Activated T-helper 1 cell treated with anti-CD3 and anti-CD28 coated beads, Interleukin-12 subunit alpha, Interleukin-12 subunit beta, Interleukin-2, Interleukin-4 antibody, amounts not matched to agents 30 ng/mL and 10 ng/mL and 1 ng/mL, durations not matched to agents 14 hours and 24 hours and 36 hours (primary cell): Measurements from ENCODE around the gene TARS2. TPM values are rescaled to one million over a fixed set of nuclear protein-coding genes. Genes with fewer than 3 reads are reported as not detected.

Source experiments
- DNase-seq: peaks from one replicate; pipeline ENCODE4 v3.0.0; 2021; ENCODE audit warnings: low spot score
- H3K27ac Mint-ChIP-seq: one replicate; pipeline ENCODE4 v1.8.0; 2021; ENCODE audit warnings: mild to moderate bottlenecking, mixed read lengths
- H3K27me3 Mint-ChIP-seq: one replicate; pipeline ENCODE4 v1.8.0; 2022; ENCODE audit warnings: mild to moderate bottlenecking, moderate library complexity, mixed read lengths; ENCODE audit not compliant: insufficient read depth
- H3K36me3 Mint-ChIP-seq: one replicate; pipeline ENCODE4 v1.8.0; 2021; ENCODE audit warnings: low read depth, mixed read lengths
- H3K4me1 Mint-ChIP-seq: one replicate; pipeline ENCODE4 v1.8.0; 2021; ENCODE audit warnings: low read depth, mixed read lengths
- H3K4me3 Mint-ChIP-seq: one replicate; pipeline ENCODE4 v1.8.0; 2021; ENCODE audit warnings: mild to moderate bottlenecking, moderate library complexity, mixed read lengths
- H3K9me3 Mint-ChIP-seq: one replicate; pipeline ENCODE4 v1.8.0; 2021; ENCODE audit warnings: mixed read lengths
- intact Hi-C: fragments of 100-400 bp; cut with micrococcal nuclease; formaldehyde crosslinking; loops from one replicate; pipeline ENCODE4 v1.15.1; 2024
- total RNA-seq: library from RNA; stranded (reverse); gene quantifications from 2 replicates; pipeline ENCODE4 v1.2.3, GENCODE V29; 2022

TARS2 gene
- total RNA-seq, 1 donor from 2014 or later = 77.4 TPM

- Mint-ChIP-seq H3K4me3 (peak overlapping the region; percentile 83), H3K36me3 (peaks cover 3% of the 10 kb centered on the region), H3K4me1 (peaks cover 34% of the 10 kb centered on the region), H3K27ac (peak overlapping the region; percentile 62), H3K27me3 (peaks cover 20% of the 10 kb centered on the region), H3K9me3 (no peaks in the 10 kb centered on the region)
- DNase-seq = no peak
- intact Hi-C loops = loop anchor here (2.0 kb wide), 1 partner anchor 35 kb away; the partner anchor contains the start of gene FALEC
Observed at GRCh38 chr1:150549496-150550221, 62.4 kb downstream of the TARS2 start.

- intact Hi-C loops = no loop called here
- H3K4me1 Mint-ChIP-seq = peaks cover 34% of the 10 kb centered on the region
Observed at GRCh38 chr1:150550222-150551050, 63.2 kb downstream of the TARS2 start.

GRCh38 chr1:150551051-150551783, 64.0 kb downstream of the TARS2 start:
- peaks cover 14% of the 10 kb centered on the region for H3K27me3 Mint-ChIP-seq
- peaks cover 34% of the 10 kb centered on the region for H3K4me1 Mint-ChIP-seq
- no peaks in the 10 kb centered on the region for H3K9me3 Mint-ChIP-seq
- intact Hi-C loops = no loop called here
- DNase-seq = no peak
- H3K27ac Mint-ChIP-seq = peak overlapping the region; percentile 68
- H3K4me3 Mint-ChIP-seq = no peak overlapping the region
- peaks cover 7% of the 10 kb centered on the region for H3K36me3 Mint-ChIP-seq

More at GRCh38 chr1:150550222-150551050, 63.2 kb downstream of the TARS2 start:
- Mint-ChIP-seq H3K4me3 (peak overlapping the region; percentile 83), H3K27me3 (peaks cover 17% of the 10 kb centered on the region), H3K9me3 (no peaks in the 10 kb centered on the region), H3K27ac (no peak overlapping the region), H3K36me3 (peaks cover 4% of the 10 kb centered on the region)
- no peak for DNase-seq

GRCh38 chr1:150551784-150552127, 64.5 kb downstream of the TARS2 start:
- Mint-ChIP-seq H3K36me3 (peaks cover 7% of the 10 kb centered on the region), H3K9me3 (no peaks in the 10 kb centered on the region), H3K4me3 (no peak overlapping the region), H3K4me1 (peaks cover 34% of the 10 kb centered on the region), H3K27me3 (peaks cover 12% of the 10 kb centered on the region), H3K27ac (no peak overlapping the region)
- no peak for DNase-seq
- intact Hi-C loops = no loop called here

- Mint-ChIP-seq H3K4me1 (peaks cover 34% of the 10 kb centered on the region), H3K4me3 (peak overlapping the region; percentile 10), H3K36me3 (peaks cover 7% of the 10 kb centered on the region), H3K27ac (peak overlapping the region; percentile 6), H3K27me3 (peaks cover 12% of the 10 kb centered on the region), H3K9me3 (no peaks in the 10 kb centered on the region)
- intact Hi-C loops = no loop called here
- no peak for DNase-seq
Observed at GRCh38 chr1:150552128-150552910, 65.1 kb downstream of the TARS2 start.

- Mint-ChIP-seq H3K9me3 (no peaks in the 10 kb centered on the region), H3K27me3 (peaks cover 12% of the 10 kb centered on the region), H3K27ac (no peak overlapping the region), H3K36me3 (peaks cover 7% of the 10 kb centered on the region), H3K4me1 (peaks cover 34% of the 10 kb centered on the region), H3K4me3 (no peak overlapping the region)
- intact Hi-C loops = no loop called here
- no peak for DNase-seq
Observed at GRCh38 chr1:150552911-150553289, 65.7 kb downstream of the TARS2 start.

- Mint-ChIP-seq H3K36me3 (peaks cover 7% of the 10 kb centered on the region), H3K4me1 (peaks cover 31% of the 10 kb centered on the region), H3K27me3 (peaks cover 9% of the 10 kb centered on the region), H3K27ac (no peak overlapping the region), H3K9me3 (no peaks in the 10 kb centered on the region), H3K4me3 (no peak overlapping the region)
- intact Hi-C loops = no loop called here
- DNase-seq = no peak
Observed at GRCh38 chr1:150553392-150554085, 66.3 kb downstream of the TARS2 start.

- H3K4me3 Mint-ChIP-seq = no peak overlapping the region
- H3K27ac Mint-ChIP-seq = no peak overlapping the region
- peaks cover 7% of the 10 kb centered on the region for H3K36me3 Mint-ChIP-seq
- intact Hi-C loops = no loop called here
- no peak for DNase-seq
- H3K27me3 Mint-ChIP-seq = peaks cover 8% of the 10 kb centered on the region
- H3K9me3 Mint-ChIP-seq = no peaks in the 10 kb centered on the region
- H3K4me1 Mint-ChIP-seq = peaks cover 29% of the 10 kb centered on the region
Observed at GRCh38 chr1:150554086-150554452, 66.8 kb downstream of the TARS2 start.

GRCh38 chr1:150555198-150555970, 68.2 kb downstream of the TARS2 start:
- Mint-ChIP-seq H3K4me3 (no peak overlapping the region), H3K9me3 (no peaks in the 10 kb centered on the region), H3K4me1 (peaks cover 31% of the 10 kb centered on the region), H3K27me3 (peaks cover 3% of the 10 kb centered on the region), H3K27ac (no peak overlapping the region), H3K36me3 (peaks cover 7% of the 10 kb centered on the region)
- DNase-seq = no peak
- intact Hi-C loops = no loop called here

- H3K27me3 Mint-ChIP-seq = peaks cover under 1% of the 10 kb centered on the region
- H3K4me3 Mint-ChIP-seq = no peak overlapping the region
- no peaks in the 10 kb centered on the region for H3K9me3 Mint-ChIP-seq
- H3K36me3 Mint-ChIP-seq = peaks cover 6% of the 10 kb centered on the region
- H3K27ac Mint-ChIP-seq = no peak overlapping the region
- intact Hi-C loops = no loop called here
- peaks cover 30% of the 10 kb centered on the region for H3K4me1 Mint-ChIP-seq
- DNase-seq = no peak
Observed at GRCh38 chr1:150555971-150556865, 69.0 kb downstream of the TARS2 start.
